ENCODE data around the gene VPS37C.

DNA sequence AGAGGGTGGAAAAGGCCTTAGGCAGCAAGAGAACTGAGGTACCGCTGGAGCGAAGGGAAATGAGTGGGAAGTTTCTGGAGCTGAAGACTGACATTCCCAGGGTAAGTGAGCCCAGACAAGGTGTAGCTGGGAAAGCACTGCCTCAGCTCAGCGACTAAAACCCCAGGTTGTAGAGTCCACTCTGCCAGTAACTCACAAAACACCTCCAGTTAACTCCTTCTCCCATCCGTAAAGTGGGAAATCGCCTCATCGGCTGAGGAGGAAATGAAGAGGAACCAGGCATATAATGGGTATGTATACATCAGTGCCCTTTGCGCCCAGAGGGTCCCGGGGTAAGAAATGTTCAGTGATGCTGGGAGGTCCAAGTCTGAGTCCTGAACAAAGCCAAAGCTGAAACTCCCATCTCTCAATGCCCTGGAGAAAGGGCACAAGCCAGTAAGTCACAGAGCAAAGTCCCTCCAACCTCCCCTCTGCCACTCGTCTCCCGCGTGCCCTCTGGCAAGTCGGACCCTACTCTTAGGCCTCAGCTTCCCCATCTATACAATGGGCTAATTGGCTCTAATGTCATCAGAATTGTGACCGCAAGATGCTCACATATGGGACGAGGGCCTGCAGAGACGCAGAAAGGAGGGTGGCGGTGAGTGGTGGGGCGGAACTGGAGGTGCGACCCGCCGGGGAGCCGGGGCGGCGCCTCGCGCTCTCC is 588 bp downstream of the VPS37C start:
- TF ChIP-seq, protein P1, sequence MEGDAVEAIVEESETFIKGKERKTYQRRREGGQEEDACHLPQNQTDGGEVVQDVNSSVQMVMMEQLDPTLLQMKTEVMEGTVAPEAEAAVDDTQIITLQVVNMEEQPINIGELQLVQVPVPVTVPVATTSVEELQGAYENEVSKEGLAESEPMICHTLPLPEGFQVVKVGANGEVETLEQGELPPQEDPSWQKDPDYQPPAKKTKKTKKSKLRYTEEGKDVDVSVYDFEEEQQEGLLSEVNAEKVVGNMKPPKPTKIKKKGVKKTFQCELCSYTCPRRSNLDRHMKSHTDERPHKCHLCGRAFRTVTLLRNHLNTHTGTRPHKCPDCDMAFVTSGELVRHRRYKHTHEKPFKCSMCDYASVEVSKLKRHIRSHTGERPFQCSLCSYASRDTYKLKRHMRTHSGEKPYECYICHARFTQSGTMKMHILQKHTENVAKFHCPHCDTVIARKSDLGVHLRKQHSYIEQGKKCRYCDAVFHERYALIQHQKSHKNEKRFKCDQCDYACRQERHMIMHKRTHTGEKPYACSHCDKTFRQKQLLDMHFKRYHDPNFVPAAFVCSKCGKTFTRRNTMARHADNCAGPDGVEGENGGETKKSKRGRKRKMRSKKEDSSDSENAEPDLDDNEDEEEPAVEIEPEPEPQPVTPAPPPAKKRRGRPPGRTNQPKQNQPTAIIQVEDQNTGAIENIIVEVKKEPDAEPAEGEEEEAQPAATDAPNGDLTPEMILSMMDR (conservative IDR thresholded peaks at IDR 0.05) = no peak
- TF ChIP-seq EZH2 (IDR thresholded peaks at IDR 0.05; ENCODE audit: low read depth) = no peak

Measured in PC-9 (cell line).